ENCODE results near the gene ITGA2B.
"Not testable (repeated sequence)": the region's sequence is repeated elsewhere in the genome, so short reads cannot be mapped to it uniquely, and the experiment has no call there.

DNA sequence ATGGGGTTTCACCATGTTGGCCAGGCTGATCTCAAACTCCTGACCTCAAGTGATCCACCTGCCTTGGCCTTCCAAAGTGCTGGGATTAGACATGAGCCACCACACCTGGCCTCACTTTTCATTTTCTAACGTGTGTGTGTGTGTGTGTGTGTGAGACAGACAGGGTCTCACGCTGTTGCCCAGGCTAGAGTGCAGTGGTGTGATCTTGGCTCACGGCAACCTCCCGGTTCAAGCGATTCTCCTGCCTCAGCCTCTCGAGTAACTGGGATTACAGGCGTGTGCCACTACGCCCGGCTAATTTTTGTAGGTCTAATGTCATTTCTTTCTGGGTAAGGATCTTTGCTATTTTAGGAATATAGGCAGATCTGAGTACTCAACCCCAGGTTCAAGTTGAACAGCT, 4.7 kb upstream of the ITGA2B start:
- TF ChIP-seq, protein P1, sequence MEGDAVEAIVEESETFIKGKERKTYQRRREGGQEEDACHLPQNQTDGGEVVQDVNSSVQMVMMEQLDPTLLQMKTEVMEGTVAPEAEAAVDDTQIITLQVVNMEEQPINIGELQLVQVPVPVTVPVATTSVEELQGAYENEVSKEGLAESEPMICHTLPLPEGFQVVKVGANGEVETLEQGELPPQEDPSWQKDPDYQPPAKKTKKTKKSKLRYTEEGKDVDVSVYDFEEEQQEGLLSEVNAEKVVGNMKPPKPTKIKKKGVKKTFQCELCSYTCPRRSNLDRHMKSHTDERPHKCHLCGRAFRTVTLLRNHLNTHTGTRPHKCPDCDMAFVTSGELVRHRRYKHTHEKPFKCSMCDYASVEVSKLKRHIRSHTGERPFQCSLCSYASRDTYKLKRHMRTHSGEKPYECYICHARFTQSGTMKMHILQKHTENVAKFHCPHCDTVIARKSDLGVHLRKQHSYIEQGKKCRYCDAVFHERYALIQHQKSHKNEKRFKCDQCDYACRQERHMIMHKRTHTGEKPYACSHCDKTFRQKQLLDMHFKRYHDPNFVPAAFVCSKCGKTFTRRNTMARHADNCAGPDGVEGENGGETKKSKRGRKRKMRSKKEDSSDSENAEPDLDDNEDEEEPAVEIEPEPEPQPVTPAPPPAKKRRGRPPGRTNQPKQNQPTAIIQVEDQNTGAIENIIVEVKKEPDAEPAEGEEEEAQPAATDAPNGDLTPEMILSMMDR (conservative IDR thresholded peaks at IDR 0.05; ENCODE audit: low read depth in 2 of 2), result not testable (repeated sequence)
- TF ChIP-seq POLR2AphosphoS5 (IDR thresholded peaks at IDR 0.05; ENCODE audit: low read depth); NANOG (IDR thresholded peaks at IDR 0.05; ENCODE audit: borderline replicate concordance); EZH2 (IDR thresholded peaks at IDR 0.05; ENCODE audit: low read depth, unreplicated experiment); CREB1 (CRISPR knock-in tag; IDR thresholded peaks at IDR 0.05; ENCODE audit: low read depth); REST (IDR thresholded peaks at IDR 0.05; ENCODE audit: unreplicated experiment); EZH2phosphoT487 (IDR thresholded peaks at IDR 0.05; ENCODE audit: unreplicated experiment); JUNB (IDR thresholded peaks at IDR 0.05; ENCODE audit: unreplicated experiment); STAT1 (IDR thresholded peaks at IDR 0.05; ENCODE audit: unreplicated experiment); ZNF331 (CRISPR knock-in tag; IDR thresholded peaks at IDR 0.05; ENCODE audit: low read depth); ETS1 (IDR thresholded peaks at IDR 0.05); ZNF114 (CRISPR knock-in tag; IDR thresholded peaks at IDR 0.05): not testable (repeated sequence)
- TF ChIP-seq, protein P2, sequence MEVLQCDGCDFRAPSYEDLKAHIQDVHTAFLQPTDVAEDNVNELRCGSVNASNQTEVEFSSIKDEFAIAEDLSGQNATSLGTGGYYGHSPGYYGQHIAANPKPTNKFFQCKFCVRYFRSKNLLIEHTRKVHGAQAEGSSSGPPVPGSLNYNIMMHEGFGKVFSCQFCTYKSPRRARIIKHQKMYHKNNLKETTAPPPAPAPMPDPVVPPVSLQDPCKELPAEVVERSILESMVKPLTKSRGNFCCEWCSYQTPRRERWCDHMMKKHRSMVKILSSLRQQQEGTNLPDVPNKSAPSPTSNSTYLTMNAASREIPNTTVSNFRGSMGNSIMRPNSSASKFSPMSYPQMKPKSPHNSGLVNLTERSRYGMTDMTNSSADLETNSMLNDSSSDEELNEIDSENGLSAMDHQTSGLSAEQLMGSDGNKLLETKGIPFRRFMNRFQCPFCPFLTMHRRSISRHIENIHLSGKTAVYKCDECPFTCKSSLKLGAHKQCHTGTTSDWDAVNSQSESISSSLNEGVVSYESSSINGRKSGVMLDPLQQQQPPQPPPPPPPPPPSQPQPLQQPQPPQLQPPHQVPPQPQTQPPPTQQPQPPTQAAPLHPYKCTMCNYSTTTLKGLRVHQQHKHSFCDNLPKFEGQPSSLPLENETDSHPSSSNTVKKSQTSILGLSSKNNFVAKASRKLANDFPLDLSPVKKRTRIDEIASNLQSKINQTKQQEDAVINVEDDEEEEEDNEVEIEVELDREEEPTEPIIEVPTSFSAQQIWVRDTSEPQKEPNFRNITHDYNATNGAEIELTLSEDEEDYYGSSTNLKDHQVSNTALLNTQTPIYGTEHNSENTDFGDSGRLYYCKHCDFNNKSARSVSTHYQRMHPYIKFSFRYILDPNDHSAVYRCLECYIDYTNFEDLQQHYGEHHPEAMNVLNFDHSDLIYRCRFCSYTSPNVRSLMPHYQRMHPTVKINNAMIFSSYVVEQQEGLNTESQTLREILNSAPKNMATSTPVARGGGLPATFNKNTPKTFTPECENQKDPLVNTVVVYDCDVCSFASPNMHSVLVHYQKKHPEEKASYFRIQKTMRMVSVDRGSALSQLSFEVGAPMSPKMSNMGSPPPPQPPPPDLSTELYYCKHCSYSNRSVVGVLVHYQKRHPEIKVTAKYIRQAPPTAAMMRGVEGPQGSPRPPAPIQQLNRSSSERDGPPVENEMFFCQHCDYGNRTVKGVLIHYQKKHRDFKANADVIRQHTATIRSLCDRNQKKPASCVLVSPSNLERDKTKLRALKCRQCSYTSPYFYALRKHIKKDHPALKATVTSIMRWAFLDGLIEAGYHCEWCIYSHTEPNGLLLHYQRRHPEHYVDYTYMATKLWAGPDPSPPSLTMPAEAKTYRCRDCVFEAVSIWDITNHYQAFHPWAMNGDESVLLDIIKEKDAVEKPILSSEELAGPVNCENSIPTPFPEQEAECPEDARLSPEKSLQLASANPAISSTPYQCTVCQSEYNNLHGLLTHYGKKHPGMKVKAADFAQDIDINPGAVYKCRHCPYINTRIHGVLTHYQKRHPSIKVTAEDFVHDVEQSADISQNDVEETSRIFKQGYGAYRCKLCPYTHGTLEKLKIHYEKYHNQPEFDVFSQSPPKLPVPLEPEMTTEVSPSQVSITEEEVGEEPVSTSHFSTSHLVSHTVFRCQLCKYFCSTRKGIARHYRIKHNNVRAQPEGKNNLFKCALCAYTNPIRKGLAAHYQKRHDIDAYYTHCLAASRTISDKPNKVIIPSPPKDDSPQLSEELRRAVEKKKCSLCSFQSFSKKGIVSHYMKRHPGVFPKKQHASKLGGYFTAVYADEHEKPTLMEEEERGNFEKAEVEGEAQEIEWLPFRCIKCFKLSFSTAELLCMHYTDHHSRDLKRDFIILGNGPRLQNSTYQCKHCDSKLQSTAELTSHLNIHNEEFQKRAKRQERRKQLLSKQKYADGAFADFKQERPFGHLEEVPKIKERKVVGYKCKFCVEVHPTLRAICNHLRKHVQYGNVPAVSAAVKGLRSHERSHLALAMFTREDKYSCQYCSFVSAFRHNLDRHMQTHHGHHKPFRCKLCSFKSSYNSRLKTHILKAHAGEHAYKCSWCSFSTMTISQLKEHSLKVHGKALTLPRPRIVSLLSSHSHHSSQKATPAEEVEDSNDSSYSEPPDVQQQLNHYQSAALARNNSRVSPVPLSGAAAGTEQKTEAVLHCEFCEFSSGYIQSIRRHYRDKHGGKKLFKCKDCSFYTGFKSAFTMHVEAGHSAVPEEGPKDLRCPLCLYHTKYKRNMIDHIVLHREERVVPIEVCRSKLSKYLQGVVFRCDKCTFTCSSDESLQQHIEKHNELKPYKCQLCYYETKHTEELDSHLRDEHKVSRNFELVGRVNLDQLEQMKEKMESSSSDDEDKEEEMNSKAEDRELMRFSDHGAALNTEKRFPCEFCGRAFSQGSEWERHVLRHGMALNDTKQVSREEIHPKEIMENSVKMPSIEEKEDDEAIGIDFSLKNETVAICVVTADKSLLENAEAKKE (CRISPR knock-in tag; IDR thresholded peaks at IDR 0.05), result not testable (repeated sequence)
